GM04504 (cell line): Measurements from ENCODE around the gene ATF5.

Experiments used
- DNase-seq: peaks from one replicate; pipeline ENCODE4 v3.0.0-alpha.2; 2012; ENCODE audit warnings: low read depth

ATF5 gene

DNA sequence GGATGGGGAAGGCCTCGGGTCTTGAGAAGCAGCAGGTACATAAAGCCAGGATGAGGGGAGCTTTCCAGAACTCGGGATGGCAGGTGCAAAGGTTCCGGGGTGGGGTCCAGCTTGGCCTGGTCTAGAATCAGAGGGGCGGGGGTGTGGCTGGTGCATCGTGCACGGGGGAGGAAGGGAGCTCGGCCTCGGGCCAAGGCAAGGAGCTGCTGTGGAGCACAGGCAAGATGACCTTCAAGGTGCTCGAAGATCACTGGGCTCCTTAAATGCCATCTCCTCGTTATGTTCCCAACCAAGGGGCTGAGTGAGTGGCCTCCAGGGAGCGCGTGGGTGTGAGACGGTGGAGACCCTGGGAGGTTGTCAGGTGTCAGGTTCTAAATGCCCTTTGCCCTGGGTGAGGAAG, 48.1 kb downstream of the ATF5 start:
- no peak for DNase-seq

DNA sequence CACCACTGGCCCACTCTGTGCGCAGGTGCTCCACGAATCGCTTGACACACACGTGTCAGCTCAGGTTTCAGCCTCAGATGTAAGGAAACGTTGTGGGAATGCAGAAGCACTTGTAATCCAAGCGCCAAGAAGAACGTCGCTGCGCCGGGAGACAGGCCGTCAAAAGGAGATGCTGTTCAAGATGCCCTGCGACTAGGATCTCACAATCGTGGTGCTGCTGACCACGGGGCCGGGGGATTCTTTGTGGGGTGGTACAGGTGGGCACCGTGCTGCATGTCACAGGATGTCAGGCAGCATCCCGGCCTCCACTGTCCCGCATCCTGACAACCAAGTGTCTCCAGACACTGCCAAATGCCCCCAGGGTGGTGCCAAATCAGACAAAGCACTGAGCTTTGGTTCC, 48.9 kb downstream of the ATF5 start:
- DNase-seq = no peak

DNA sequence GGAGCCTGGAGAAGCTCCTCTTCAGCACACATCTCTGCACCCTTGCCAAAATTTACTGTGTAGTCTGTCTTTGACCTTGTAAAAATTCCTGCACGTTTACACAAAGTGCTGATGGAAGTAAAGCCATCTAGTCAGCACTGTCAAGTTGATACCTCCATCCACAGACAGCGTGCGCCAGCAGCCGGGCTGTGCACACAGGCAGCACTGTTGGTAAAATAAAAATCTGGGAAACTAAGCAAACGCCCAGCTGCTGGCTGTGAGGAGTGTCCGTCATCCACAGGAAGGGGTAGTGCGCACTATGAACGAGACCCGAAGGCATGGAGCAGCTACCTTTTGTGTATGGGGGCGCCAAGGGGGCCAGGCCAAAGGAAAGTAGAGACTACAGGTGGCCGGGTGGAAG, 49.3 kb downstream of the ATF5 start:
- DNase-seq = no peak

- DNase-seq = no peak
Observed at GRCh38 chr19:49981603-49982593, 52.9 kb downstream of the ATF5 start.
